ENCODE data around the gene SMIM20. TPM values are rescaled to one million over a fixed set of nuclear protein-coding genes. Genes with fewer than 3 reads are reported as not detected.

The SMIM20 gene
- total and polyA plus RNA-seq, 2 experiments from 2014 or later: 56.6 to 82.9 TPM

DNA sequence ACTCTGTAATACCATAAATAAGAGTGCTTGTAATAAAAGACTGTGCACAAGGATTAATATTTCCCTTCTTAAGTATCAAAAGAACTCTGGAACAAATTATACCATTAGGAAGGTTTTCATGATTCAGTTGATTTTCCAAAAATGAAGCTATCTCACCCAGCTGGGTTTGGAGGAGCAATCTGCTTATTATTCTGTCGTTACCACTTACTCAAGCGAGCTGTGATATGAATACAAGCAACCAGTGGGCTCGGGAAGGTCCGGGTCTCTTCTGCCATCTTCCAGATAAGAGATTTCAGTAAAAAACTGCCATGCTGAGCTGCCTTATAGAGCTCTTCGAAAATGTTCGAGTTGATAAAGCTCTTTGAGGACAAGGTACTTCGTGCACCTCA is 15.3 kb downstream of the SMIM20 start:
- Histone ChIP-seq H3K4me3 (no peak overlapping the region), H3K27ac (ENCODE audit: low read depth) (no peak overlapping the region), H3F3A (replicated peaks; ENCODE audit: low read depth) (no peaks in the 10 kb centered on the region), H3K4me2 (no peak overlapping the region), H3K9me2 (ENCODE audit: insufficient read depth) (no peaks in the 10 kb centered on the region), H3K4me1 (ENCODE audit: insufficient read depth) (no peaks in the 10 kb centered on the region), H3K36me3 (ENCODE audit: insufficient read depth) (no peaks in the 10 kb centered on the region), H3K27me3 (ENCODE audit: insufficient read depth) (no peaks in the 10 kb centered on the region), H4K20me1 (replicated peaks; ENCODE audit: insufficient read depth) (no peaks in the 10 kb centered on the region), H3K79me2 (replicated peaks; ENCODE audit: insufficient read depth) (peaks cover 9% of the 10 kb centered on the region), H2AFZ (no peak overlapping the region)
- peaks cover 12% of the 10 kb centered on the region; the same call in 1 of the 3 replicates for H3K4me1 Mint-ChIP-seq
- TF ChIP-seq CREB1 (CRISPR knock-in tag; IDR thresholded peaks at IDR 0.05; ENCODE audit: low read depth): no peak
- no peak for TF ChIP-seq ZNF331 (CRISPR knock-in tag; IDR thresholded peaks at IDR 0.05; ENCODE audit: low read depth)
- TF ChIP-seq, protein P1, sequence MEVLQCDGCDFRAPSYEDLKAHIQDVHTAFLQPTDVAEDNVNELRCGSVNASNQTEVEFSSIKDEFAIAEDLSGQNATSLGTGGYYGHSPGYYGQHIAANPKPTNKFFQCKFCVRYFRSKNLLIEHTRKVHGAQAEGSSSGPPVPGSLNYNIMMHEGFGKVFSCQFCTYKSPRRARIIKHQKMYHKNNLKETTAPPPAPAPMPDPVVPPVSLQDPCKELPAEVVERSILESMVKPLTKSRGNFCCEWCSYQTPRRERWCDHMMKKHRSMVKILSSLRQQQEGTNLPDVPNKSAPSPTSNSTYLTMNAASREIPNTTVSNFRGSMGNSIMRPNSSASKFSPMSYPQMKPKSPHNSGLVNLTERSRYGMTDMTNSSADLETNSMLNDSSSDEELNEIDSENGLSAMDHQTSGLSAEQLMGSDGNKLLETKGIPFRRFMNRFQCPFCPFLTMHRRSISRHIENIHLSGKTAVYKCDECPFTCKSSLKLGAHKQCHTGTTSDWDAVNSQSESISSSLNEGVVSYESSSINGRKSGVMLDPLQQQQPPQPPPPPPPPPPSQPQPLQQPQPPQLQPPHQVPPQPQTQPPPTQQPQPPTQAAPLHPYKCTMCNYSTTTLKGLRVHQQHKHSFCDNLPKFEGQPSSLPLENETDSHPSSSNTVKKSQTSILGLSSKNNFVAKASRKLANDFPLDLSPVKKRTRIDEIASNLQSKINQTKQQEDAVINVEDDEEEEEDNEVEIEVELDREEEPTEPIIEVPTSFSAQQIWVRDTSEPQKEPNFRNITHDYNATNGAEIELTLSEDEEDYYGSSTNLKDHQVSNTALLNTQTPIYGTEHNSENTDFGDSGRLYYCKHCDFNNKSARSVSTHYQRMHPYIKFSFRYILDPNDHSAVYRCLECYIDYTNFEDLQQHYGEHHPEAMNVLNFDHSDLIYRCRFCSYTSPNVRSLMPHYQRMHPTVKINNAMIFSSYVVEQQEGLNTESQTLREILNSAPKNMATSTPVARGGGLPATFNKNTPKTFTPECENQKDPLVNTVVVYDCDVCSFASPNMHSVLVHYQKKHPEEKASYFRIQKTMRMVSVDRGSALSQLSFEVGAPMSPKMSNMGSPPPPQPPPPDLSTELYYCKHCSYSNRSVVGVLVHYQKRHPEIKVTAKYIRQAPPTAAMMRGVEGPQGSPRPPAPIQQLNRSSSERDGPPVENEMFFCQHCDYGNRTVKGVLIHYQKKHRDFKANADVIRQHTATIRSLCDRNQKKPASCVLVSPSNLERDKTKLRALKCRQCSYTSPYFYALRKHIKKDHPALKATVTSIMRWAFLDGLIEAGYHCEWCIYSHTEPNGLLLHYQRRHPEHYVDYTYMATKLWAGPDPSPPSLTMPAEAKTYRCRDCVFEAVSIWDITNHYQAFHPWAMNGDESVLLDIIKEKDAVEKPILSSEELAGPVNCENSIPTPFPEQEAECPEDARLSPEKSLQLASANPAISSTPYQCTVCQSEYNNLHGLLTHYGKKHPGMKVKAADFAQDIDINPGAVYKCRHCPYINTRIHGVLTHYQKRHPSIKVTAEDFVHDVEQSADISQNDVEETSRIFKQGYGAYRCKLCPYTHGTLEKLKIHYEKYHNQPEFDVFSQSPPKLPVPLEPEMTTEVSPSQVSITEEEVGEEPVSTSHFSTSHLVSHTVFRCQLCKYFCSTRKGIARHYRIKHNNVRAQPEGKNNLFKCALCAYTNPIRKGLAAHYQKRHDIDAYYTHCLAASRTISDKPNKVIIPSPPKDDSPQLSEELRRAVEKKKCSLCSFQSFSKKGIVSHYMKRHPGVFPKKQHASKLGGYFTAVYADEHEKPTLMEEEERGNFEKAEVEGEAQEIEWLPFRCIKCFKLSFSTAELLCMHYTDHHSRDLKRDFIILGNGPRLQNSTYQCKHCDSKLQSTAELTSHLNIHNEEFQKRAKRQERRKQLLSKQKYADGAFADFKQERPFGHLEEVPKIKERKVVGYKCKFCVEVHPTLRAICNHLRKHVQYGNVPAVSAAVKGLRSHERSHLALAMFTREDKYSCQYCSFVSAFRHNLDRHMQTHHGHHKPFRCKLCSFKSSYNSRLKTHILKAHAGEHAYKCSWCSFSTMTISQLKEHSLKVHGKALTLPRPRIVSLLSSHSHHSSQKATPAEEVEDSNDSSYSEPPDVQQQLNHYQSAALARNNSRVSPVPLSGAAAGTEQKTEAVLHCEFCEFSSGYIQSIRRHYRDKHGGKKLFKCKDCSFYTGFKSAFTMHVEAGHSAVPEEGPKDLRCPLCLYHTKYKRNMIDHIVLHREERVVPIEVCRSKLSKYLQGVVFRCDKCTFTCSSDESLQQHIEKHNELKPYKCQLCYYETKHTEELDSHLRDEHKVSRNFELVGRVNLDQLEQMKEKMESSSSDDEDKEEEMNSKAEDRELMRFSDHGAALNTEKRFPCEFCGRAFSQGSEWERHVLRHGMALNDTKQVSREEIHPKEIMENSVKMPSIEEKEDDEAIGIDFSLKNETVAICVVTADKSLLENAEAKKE (CRISPR knock-in tag; IDR thresholded peaks at IDR 0.05): no peak
- no peak for TF ChIP-seq ETS1 (IDR thresholded peaks at IDR 0.05)
- TF ChIP-seq EZH2 (IDR thresholded peaks at IDR 0.05; ENCODE audit: low read depth, unreplicated experiment): no peak
- TF ChIP-seq STAT1 (IDR thresholded peaks at IDR 0.05; ENCODE audit: unreplicated experiment): no peak
- TF ChIP-seq, protein P2, sequence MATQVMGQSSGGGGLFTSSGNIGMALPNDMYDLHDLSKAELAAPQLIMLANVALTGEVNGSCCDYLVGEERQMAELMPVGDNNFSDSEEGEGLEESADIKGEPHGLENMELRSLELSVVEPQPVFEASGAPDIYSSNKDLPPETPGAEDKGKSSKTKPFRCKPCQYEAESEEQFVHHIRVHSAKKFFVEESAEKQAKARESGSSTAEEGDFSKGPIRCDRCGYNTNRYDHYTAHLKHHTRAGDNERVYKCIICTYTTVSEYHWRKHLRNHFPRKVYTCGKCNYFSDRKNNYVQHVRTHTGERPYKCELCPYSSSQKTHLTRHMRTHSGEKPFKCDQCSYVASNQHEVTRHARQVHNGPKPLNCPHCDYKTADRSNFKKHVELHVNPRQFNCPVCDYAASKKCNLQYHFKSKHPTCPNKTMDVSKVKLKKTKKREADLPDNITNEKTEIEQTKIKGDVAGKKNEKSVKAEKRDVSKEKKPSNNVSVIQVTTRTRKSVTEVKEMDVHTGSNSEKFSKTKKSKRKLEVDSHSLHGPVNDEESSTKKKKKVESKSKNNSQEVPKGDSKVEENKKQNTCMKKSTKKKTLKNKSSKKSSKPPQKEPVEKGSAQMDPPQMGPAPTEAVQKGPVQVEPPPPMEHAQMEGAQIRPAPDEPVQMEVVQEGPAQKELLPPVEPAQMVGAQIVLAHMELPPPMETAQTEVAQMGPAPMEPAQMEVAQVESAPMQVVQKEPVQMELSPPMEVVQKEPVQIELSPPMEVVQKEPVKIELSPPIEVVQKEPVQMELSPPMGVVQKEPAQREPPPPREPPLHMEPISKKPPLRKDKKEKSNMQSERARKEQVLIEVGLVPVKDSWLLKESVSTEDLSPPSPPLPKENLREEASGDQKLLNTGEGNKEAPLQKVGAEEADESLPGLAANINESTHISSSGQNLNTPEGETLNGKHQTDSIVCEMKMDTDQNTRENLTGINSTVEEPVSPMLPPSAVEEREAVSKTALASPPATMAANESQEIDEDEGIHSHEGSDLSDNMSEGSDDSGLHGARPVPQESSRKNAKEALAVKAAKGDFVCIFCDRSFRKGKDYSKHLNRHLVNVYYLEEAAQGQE (IDR thresholded peaks at IDR 0.05; ENCODE audit: unreplicated experiment): no peak
- no peak for TF ChIP-seq POLR2AphosphoS5 (IDR thresholded peaks at IDR 0.05; ENCODE audit: low read depth)
- H3K9me3 Mint-ChIP-seq: no peaks in the 10 kb centered on the region
- no peak overlapping the region for H3K4me3 Mint-ChIP-seq
- peaks cover 6% of the 10 kb centered on the region; the same call in 2 of the 3 replicates for H3K36me3 Mint-ChIP-seq (ENCODE audit: low read depth)
- H3K27ac Mint-ChIP-seq: no peak overlapping the region
- DNase-seq (ENCODE audit: low spot score) (no peak), ATAC-seq (no peak)
- H3K27me3 Mint-ChIP-seq (ENCODE audit: insufficient read depth, low read depth, poor library complexity): peaks cover 2% of the 10 kb centered on the region

All from GM23338 (cell line).